Activated T-cell treated with anti-CD3 and anti-CD28 coated beads, Interleukin-2, amount 50 U/mL, for 24 hours (primary cell): ENCODE measurements around the gene MAL.

Experiments used
- DNase-seq: peaks from one replicate; pipeline ENCODE4 v3.0.0-alpha.2; 2020
- H3K27ac Mint-ChIP-seq: 2 replicates; pipeline ENCODE4 v1.8.0; 2020; ENCODE audit warnings: mild to moderate bottlenecking, mixed read lengths
- H3K27me3 Mint-ChIP-seq: 2 replicates; pipeline ENCODE4 v1.8.0; 2020; ENCODE audit warnings: mixed read lengths
- H3K36me3 Mint-ChIP-seq: 2 replicates; pipeline ENCODE4 v1.8.0; 2020; ENCODE audit warnings: low read depth, mixed read lengths
- H3K4me1 Mint-ChIP-seq: 2 replicates; pipeline ENCODE4 v1.8.0; 2020; ENCODE audit warnings: low read depth, mixed read lengths
- H3K4me3 Mint-ChIP-seq: 2 replicates; pipeline ENCODE4 v1.8.0; 2020; ENCODE audit warnings: mild to moderate bottlenecking, moderate library complexity, mixed read lengths
- H3K9me3 Mint-ChIP-seq: 2 replicates; pipeline ENCODE4 v1.8.0; 2020; ENCODE audit warnings: mixed read lengths

Gene MAL

DNA sequence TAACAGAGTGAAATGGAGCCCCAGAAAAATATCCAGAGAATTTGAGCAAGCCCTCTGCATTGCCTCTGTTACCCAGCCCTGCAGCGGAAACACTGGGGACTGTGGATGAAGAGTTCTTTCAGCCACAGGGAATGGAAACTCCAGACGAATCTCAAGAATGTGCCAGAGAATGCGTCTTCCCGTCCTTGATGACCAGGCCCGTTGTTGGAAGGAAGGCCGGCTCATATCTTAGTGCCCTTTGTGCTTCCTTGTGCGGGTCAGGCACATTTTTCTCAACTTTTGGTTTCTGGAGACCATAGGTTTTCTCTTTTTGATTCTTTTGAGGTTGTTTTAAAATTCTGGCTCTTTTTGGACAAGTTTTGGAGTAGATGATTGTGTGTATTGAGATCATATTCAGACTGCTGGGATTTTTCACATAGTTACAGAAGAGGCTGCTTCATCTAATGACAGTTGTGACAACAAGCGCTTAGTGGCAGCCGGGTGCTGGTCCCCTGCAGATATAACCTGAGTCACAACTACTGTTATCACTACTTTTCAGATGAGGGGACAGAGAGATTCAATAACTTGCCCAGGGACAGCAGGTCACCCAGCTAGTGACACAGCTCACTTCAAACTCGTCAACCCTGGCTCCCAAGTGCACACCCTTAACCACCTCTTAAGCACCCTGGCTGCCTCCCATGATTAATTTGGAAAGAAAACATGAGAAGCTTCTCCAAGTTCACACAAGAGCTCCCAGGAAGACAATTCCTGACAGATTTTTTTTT, 15.7 kb downstream of the MAL start:
- H3K9me3 Mint-ChIP-seq = peaks cover 34% of the 10 kb centered on the region
- H3K4me1 Mint-ChIP-seq = peaks cover 87% of the 10 kb centered on the region
- DNase-seq = no peak
- H3K27me3 Mint-ChIP-seq = no peaks in the 10 kb centered on the region
- H3K27ac Mint-ChIP-seq = peak overlapping the region; percentile 60
- no peak overlapping the region for H3K4me3 Mint-ChIP-seq
- H3K36me3 Mint-ChIP-seq = peaks cover 19% of the 10 kb centered on the region

DNA sequence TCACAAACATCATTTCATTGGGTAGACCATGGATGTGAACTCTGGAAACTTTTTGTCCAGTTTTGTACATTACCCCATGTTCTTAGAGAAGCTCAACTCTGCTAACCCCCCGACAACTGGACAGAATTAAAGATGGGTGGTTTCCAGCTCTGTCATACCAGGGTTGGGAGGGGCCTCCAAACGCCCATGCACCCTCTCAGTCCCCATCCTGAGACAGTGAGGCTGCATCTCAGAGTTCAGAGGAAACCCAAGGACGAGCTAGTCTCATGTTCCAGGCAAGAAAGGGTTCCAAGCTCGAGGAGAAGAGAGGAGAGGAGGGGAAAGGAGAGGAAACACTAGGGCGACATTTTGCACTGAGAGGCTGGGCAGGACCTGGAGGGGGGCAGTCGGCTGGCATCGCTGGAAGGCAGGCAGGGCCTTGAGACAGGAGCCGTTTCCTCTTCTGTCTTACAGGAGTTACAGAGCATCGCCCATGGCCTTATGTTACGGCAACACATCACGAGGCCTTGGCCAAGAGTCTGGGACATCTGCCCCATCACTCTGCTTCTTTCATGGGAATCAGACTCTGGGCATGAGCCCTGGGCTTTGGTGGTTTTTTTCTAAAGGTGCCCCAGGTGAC, 16.4 kb downstream of the MAL start:
- Mint-ChIP-seq H3K36me3 (peaks cover 19% of the 10 kb centered on the region), H3K4me1 (peaks cover 86% of the 10 kb centered on the region), H3K9me3 (peaks cover 27% of the 10 kb centered on the region), H3K27ac (peak overlapping the region; percentile 60), H3K27me3 (no peaks in the 10 kb centered on the region), H3K4me3 (no peak overlapping the region)
- DNase-seq = no peak

DNA sequence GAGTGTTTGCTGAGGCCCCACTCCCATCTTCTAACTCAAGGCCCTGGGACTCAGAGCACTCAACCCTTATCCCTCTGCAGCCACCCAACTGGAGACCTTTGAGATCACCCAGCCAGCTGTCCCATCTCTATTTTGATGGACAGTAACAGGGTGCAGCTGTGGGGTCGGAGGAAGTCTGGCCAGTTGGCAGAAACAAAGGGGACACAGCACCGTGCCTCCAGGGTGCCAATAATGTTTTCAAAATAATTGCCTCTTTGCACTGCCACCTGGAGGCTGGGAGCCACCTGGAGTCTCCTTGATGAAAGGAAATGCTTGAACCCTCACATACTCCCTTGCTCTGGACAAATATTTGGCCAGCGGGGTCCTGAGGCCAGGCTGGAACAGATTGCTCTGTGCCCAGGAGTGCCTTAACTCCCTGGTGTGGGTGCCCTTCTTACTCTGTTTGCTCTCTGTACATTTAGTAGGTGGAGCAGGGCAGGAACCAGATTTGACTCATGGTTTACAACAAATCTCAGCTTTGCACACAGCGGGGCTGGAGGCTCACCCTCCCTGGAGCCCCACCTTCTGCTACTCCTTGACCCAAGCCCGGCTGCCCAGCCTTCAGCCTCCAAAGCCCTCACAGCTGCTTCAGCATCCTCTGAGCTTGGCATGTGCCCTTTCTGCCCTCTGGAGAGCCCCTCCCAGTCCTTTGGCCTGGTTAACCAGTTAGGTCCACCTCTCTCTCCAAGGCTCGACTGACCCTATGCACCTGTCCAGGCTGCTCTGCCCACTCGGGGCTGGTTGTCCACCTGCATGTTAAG, 17.2 kb downstream of the MAL start:
- H3K27me3 Mint-ChIP-seq = no peaks in the 10 kb centered on the region
- H3K9me3 Mint-ChIP-seq = peaks cover 20% of the 10 kb centered on the region
- H3K27ac Mint-ChIP-seq = peak overlapping the region; percentile 75
- H3K4me3 Mint-ChIP-seq = no peak overlapping the region
- peaks cover 17% of the 10 kb centered on the region for H3K36me3 Mint-ChIP-seq
- DNase-seq = no peak
- H3K4me1 Mint-ChIP-seq = peaks cover 85% of the 10 kb centered on the region

DNA sequence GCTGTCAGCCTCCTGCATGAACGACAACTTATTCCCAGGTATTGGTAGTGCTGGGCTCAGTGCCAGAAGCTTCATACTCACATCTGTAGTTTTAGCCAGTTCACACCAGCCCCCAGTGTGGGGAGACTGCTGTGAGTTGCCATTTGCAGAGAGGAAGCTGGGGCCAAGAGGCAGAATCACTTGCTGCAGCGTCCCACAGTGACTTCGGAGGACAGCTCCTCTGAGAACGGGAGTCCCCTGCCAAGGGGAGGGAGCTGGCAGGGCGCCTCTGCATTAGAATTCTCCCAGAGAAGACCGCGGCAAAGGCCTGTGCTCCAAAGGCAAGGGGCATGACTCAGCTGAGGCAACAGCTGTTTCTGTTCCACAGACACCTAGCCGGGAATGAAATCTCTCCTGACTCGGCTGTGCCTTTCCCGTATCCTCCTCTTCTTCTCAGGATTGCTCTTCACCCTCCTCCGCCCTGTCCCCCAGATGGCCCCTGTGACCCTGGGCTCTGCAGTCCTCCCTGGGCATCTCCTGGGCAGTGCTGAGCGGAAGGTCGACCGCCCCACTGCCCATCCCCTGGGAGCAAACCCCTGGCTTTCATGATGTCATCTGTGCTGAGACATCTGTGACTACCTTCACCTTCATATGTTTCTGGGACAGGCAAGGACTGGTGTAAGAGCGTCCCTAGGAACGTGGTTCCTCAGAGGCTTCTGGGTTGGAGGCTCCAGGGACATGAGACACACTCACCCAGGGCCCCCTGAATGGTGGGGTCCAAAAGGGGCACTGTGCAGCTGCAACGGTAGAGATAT, 18.0 kb downstream of the MAL start:
- no peak for DNase-seq
- no peaks in the 10 kb centered on the region for H3K27me3 Mint-ChIP-seq
- peaks cover 10% of the 10 kb centered on the region for H3K36me3 Mint-ChIP-seq
- H3K27ac Mint-ChIP-seq = peak overlapping the region; percentile 75
- H3K4me1 Mint-ChIP-seq = peaks cover 81% of the 10 kb centered on the region
- no peak overlapping the region for H3K4me3 Mint-ChIP-seq
- H3K9me3 Mint-ChIP-seq = peaks cover 12% of the 10 kb centered on the region

GRCh38 chr2:95044601-95045000, 19.1 kb downstream of the MAL start:
- peaks cover 10% of the 10 kb centered on the region for H3K36me3 Mint-ChIP-seq
- DNase-seq = no peak
- no peak overlapping the region for H3K4me3 Mint-ChIP-seq
- no peak overlapping the region for H3K27ac Mint-ChIP-seq
- H3K27me3 Mint-ChIP-seq = no peaks in the 10 kb centered on the region
- H3K9me3 Mint-ChIP-seq = peaks cover 2% of the 10 kb centered on the region
- H3K4me1 Mint-ChIP-seq = peaks cover 70% of the 10 kb centered on the region

DNA sequence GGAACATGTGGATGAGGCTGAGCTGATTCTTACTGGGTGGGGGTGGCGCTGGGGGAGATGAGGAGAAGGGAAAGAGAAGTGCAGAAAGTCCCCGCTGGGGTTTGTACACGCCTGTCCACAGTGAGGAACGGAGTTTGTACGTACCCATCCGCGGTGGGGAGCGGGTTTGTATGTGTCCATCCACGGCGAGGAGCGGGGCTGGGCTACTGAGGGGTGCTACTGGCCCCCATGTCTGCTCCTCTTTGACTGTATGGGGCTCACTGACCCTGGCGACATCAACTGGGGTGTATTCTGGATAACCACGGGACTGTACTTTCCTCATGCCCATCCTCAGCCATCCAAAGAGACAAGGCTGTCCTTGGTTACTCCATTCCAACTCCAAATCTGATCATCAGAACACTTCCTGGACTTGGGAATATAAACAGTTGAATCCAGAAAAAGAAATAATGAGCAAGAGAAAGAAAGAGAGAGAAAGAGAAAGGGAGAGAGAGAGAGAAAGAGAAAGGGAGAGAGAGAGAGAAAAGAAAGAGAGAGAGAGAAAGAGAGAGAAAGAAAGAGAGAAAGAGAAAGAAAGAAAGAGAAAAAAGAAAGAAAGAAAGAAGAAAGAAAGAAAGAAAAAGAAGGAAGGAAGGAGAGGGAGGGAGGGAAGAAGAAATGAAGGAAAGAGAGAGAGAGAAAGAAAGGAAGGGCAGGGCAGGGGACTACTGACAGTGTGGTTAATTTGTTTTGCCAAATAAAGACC, 21.0 kb downstream of the MAL start:
- no peaks in the 10 kb centered on the region for H3K9me3 Mint-ChIP-seq
- H3K36me3 Mint-ChIP-seq = peaks cover 19% of the 10 kb centered on the region
- H3K27me3 Mint-ChIP-seq = no peaks in the 10 kb centered on the region
- DNase-seq = no peak
- peaks cover 72% of the 10 kb centered on the region for H3K4me1 Mint-ChIP-seq
- H3K4me3 Mint-ChIP-seq = no peak overlapping the region
- H3K27ac Mint-ChIP-seq = peak overlapping the region; percentile 56

- Mint-ChIP-seq H3K27me3 (no peaks in the 10 kb centered on the region), H3K4me1 (peaks cover 73% of the 10 kb centered on the region), H3K4me3 (no peak overlapping the region), H3K36me3 (peaks cover 30% of the 10 kb centered on the region), H3K9me3 (no peaks in the 10 kb centered on the region), H3K27ac (peak overlapping the region; percentile 37)
- no peak for DNase-seq
These were observed 22.4 kb downstream of the MAL start for GRCh38 chr2:95047629-95048510.

- H3K27me3 Mint-ChIP-seq = no peaks in the 10 kb centered on the region
- H3K36me3 Mint-ChIP-seq = peaks cover 36% of the 10 kb centered on the region
- no peak for DNase-seq
- H3K4me3 Mint-ChIP-seq = no peak overlapping the region
- H3K27ac Mint-ChIP-seq = peak overlapping the region; percentile 37
- H3K4me1 Mint-ChIP-seq = peaks cover 72% of the 10 kb centered on the region
- no peaks in the 10 kb centered on the region for H3K9me3 Mint-ChIP-seq
These were observed 23.5 kb downstream of the MAL start for GRCh38 chr2:95048825-95049682.

- Mint-ChIP-seq H3K27me3 (no peaks in the 10 kb centered on the region), H3K27ac (no peak overlapping the region), H3K4me1 (peaks cover 75% of the 10 kb centered on the region), H3K9me3 (no peaks in the 10 kb centered on the region), H3K36me3 (peaks cover 34% of the 10 kb centered on the region), H3K4me3 (no peak overlapping the region)
- no peak for DNase-seq
These were observed 24.1 kb downstream of the MAL start for GRCh38 chr2:95049683-95049955.

- Mint-ChIP-seq H3K27ac (peak overlapping the region; percentile 73), H3K4me1 (peaks cover 77% of the 10 kb centered on the region), H3K36me3 (peaks cover 34% of the 10 kb centered on the region), H3K9me3 (no peaks in the 10 kb centered on the region), H3K27me3 (no peaks in the 10 kb centered on the region), H3K4me3 (no peak overlapping the region)
- DNase-seq = no peak
These were observed 24.5 kb downstream of the MAL start for GRCh38 chr2:95049961-95050360.

DNA sequence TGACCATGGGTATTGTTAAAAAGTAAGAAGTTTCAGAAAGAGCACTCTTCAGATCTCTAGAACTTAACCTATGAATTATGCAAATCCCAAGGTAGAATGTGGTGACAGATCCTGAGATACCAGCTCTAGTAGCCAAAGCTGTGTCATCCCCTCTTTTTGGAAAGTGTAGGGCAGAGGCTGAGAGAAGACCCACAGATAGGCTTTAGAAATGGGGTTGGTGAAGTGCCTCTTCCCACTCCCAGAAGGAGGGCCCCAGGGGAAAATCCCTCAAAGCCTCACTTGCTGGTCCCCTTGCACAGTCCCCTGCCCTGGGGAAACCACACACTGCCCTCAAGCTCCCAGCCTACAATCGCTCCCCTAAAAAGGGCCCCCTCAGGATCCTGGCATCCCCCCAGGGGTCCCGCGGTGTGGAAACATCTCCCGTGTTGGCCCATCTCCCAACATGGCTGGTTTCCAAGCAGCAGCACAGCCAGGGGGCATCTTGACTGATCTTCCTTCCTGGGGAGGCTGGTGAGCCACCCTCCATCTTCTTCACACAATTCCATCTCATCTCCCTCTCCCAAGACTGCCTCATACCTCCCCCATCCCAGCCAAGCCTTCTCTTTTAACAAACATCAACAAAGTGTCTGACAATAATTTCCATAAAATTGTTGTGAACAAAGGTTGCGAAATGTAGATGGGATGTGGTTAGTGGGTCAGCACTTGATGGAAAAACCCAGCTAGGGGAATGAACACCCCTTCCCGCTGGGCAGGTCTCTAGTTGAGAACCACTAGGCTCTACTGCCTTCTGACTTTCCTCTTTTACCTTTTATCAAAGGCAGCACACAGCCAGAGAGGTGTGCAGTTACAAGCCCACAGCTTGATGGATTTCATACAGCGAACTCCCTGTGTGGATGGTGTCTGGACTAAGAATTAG, 25.1 kb downstream of the MAL start:
- peaks cover 77% of the 10 kb centered on the region for H3K4me1 Mint-ChIP-seq
- no peak for DNase-seq

DNA sequence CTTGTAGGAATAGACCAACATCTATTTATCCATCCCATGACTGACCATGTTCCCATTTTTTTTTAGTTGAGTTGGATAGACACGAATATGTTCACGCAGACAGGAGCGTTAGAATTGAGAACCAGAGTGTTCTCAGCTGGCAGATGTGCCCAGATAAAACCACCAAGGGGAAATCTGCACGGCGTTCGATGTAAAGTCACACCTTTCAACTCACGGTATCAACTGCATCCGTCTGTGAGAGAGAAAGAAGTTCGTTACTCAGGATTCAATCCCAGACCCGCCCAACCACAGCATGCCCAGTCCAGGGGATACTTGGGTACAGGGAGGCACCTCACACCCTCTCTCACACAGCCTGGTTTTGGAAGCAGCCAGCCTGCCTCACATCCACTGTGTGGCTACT, 26.1 kb downstream of the MAL start:
- no peaks in the 10 kb centered on the region for H3K9me3 Mint-ChIP-seq
- H3K4me3 Mint-ChIP-seq = no peak overlapping the region
- DNase-seq = no peak
- peak overlapping the region; percentile 9 for H3K27ac Mint-ChIP-seq
- H3K27me3 Mint-ChIP-seq = no peaks in the 10 kb centered on the region
- H3K4me1 Mint-ChIP-seq = peaks cover 76% of the 10 kb centered on the region
- peaks cover 31% of the 10 kb centered on the region for H3K36me3 Mint-ChIP-seq

More for the DNA sequence above, 25.1 kb downstream of the MAL start:
- Mint-ChIP-seq H3K27me3 (no peaks in the 10 kb centered on the region), H3K27ac (peak overlapping the region; percentile 73), H3K4me3 (no peak overlapping the region), H3K36me3 (peaks cover 34% of the 10 kb centered on the region), H3K9me3 (no peaks in the 10 kb centered on the region)
